ENCODE measurements around the gene FAM114A1.
"Not testable (repeated sequence)": the region's sequence is repeated elsewhere in the genome, so short reads cannot be mapped to it uniquely, and the experiment has no call there.

The FAM114A1 gene

DNA sequence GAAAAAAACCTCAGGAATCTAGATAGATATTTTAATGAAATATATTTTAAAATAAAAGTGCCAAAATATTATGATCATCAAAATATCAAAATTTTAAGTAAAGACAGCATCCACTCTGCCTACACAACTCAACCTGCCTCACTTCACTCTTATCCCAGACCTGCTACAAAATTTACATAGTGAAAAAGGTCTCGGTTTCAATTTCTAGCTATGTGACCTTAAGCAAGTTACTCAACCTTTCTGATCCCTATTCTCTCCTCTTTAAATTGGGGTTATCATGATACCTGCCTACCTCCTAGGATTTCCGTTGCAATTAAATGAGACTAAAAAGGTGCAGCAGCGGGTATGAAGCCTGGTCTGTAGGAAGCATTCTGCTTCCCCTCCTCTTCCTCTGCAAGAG lies 72.9 kb downstream of the FAM114A1 start:
- no peak for DNase-seq

DNA sequence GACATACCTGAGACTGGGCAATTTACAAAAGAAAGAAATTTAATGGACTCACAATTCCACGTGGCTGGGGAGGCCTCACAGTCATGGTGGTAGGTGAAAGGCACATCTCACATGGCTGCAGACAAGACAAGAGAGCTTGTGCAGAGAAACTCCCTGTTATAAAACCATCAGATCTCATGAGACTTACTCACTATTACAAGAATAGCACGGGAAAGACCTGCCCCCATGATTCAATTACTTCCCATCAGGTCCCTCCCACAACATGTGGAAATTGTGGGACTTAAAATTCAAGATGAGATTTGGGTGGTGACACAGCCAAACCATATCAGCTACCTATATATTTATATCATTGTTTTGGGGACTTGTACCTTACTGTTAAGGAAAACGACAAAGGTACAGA lies 74.3 kb downstream of the FAM114A1 start:
- DNase-seq = not testable (repeated sequence)

DNA sequence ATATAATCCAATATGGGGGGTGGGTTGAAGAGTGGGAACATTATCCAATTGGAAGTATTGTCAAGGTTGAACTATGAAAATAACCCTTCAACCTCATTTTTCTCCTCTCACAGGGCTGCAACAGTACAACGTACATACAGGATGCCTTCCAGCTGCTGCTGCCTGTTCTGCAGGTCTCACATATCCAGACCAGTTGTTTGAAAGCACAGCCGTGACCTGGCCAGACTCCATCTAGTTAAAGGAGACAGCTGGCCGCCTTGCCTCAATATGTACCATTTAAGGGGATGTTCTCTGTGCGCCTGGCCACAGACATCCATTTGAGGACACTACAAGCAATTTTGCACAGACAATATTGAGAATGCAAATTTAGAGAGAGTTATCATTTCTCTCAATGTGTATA lies 75.7 kb downstream of the FAM114A1 start:
- no peak for DNase-seq

DNA sequence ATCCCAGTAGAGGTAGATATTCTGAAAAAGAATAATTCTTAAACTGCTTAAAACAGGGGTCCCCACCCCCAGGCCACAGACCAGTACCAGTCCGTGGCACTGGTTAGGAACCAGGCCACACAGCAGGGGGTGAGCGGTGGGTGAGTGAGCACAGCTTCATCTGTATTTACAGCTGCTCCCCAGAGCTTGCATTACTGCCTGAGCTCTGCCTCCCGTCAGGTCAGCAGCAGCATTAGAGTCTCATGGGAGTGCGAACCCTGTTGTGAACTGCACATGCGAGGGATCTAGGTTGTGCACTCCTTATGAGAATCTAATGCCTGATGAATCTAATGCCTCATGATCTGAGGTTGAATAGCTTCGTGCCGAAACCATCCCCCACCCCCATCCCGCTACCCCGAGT lies 76.8 kb downstream of the FAM114A1 start:
- DNase-seq = no peak

DNA sequence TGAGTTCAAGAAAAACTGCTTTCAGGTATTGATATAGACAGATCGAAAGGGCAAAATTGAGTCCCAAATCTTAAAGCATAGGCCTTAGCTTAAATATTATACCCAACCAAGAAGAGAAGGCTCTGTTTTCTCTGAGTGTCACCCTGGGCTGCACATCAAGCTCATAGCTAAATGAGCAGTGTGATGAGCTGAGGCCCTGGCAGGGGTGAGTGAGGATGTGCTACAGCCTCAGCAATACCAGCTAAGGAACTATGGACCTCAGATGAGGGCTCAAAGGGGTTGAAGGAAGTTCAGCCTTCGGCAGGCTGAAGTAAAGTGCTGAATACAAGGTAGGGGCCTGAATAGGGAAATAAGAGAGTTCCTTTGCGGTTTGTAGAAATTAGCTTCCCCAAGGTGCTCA lies 79.3 kb downstream of the FAM114A1 start:
- no peak for DNase-seq

DNA sequence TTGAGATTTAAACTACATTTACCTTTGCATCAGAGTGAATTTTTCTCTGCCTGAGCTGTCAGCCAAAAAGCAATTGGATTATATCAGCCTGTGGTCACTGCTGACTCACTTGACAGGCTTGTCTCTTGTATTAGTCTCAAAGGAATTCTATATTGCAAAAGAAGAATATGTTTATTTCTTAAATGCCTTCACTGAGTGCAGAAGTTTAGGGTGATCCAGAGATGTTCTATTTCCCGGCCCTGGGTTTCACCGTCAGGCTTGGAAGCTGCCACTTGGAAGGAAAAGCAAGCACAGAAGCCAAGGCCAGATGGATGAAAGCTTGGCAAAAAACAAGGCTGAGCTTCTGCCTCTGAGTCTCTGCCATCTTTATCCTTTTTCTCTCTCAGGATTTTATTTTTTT lies 80.9 kb downstream of the FAM114A1 start:
- no peak for DNase-seq

DNA sequence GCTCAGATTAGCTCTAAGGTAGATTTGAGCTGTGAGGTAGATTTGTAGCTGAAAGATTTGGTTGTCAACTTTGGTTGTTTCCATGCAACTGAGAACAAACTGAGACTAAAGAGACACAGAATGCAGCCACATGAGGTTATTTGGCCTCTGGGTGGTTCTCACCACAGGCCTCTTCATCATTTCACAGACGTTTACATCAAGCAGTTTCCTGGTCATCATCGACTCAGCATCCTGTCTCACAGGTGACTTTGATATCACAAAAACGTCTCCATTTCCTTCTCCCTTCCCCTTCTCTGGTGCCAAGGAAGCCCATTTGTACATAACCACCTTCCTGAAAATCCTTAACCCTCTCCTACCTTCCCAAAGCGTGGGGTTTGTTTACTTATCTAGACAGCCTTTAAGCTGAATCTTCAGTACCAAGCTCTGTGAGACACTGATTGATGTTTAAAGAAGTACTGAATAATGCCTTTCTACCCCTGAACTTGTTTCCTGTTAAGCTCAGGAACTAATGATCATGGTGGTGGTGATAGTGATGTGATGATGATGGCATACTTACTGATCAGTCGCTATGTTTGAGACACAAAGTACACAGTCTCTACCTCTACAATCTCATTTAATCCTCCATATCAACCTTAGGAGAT lies 81.9 kb downstream of the FAM114A1 start:
- DNase-seq = no peak

DNA sequence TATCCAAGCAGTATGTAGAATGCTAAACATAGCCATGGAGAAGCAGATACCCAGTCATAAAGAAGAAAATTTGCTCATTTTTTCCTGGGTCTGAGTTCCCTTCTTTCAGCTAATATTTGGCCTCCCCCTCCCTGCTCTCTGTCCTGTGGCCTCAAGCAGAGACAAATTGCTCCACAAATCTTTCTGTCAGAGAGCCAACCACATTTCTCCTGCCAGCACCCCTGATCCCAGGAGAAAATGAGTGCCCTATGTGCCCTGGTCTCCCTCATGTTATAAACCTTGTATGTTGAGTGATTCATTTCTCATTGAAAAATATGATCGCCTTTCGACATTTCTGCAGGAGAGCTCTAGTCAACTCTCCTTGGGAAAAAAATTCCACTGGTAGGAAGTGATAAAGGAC lies 82.6 kb downstream of the FAM114A1 start:
- no peak for DNase-seq

DNA sequence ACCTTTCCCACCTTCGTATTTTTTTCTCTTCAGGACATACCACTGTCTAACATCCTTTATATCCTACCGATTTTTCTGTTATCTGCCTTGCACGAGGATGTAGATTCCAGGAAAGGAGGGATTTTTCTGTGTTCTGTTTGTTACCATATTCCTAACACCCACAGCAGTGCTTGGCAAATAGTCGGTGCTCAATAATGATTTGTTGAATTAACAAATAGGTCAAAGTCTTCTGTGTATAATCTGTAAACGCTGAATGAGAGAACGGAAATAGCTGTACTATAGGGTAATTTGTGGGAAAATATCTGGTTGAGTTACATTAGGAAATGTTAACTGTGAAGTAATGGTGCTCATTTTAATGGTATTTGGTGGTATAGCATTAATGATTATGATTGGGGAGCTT lies 83.1 kb downstream of the FAM114A1 start:
- DNase-seq = no peak

DNA sequence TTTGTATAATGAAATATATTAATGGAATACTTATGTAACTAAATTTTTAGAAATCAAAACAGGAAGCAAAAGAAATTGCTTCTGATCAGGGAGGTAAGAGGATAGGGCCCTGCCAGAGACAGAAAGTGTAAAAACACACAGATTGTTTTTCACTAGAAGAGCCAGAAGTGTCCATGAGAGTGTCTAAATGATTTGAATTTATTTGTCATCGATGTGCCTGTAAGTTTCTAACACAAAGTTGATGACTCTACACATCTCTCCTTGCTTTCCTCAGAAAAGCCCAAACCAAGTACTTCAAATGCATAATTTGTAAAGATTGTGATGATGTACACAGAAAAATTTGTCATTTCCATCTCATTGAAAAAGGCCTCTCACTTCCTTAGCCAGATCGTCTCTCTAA lies 84.0 kb downstream of the FAM114A1 start:
- DNase-seq = no peak

DNA sequence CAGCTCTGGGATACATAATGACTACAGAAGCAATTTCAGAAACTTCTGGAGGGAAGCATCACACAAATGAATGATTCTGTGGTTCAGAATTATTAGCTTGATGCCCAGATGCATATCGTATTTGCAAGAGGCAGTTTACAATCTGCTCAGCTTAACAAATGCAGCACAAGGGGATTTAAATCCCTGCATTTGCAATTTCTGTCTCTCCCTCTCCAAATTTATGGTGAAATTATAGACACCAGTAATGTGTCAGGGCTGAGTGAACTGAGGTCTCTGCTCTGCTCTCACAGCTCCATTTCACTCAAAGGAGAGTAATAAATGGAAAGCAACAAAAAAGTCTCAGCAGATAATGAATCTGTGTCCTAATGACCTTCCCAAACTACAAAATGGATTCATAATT lies 84.4 kb downstream of the FAM114A1 start:
- DNase-seq = no peak

DNA sequence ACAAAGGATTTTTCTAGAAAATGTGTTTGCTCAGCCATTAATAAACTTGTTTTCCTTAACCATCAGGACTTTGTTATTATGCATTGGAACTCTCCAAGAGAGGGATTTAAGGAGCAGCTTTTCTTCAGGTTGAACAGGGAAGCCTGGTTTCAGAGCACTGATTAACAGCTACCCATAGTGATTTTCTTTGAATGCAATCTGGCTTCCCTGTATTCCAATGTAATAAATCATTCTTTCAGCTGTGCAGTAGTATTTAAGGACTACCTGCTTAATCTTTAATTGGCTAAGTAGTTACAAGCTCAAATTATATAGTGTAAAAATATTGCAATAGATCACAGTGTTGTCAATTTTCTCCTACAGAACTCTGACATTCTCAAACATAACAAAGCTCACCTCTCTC lies 87.1 kb downstream of the FAM114A1 start:
- DNase-seq = no peak

DNA sequence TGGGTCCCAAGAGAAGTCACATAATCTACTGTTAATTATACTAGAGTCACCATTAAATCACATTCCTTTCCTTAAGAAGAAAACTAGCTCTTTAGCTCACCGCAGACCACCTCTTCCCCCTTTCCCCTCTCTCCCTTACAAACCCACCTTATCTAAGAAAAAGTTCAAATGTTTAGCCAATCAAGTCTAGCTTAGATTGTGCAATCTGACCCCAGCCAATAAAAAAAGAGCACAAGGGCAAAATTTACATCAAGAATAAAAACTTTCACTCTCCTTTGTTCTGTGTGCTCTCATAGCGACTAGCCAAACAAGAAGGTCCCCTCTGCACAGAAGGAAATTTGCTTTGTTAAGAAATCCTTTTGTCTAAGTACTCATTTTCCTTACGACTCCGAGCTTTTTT lies 88.4 kb downstream of the FAM114A1 start:
- no peak for DNase-seq

DNA sequence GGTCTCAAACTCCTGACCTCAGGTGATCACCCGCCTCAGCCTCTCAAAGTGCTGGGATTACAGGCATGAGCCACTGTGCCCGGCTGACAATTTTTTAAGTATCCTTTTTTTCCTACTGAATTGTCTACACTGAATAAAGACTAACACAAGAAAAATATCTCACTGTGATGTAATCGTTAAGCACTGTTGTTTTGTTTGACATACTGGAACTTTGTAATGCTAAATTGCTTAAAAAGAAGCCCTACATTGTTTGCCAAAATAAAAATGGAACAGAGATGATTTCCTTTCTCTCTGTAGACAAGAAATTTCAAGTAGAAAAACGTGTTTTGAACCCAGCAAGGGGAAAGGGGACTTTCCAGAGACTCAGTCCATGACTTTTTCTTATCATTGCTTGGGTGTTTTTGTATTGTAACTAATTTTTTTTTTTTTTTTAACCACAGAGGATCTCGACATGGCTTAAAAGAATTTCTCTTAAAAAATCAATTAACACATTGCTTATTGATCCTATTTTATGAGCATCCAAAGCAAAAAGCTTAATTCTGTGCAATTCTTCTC lies 89.7 kb downstream of the FAM114A1 start:
- no peak for DNase-seq

DNA sequence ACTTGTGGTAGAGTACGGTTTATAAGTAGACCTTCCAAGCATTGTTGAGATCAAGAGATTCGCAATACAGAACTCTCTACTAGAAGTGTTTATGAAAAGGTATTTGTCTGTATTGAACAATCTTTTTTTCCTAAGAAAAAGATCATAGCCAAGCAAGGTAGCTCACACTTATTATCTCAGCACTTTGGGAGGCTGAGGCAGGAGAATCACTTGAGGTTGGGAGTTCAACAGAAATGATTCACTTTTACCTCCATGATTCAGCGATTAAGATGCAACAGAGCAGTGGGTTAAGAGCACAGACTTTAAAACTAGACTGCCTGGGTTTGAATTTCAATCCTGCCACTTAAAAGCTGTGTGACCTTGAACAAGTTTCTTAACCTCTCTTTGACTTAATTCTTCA lies 90.3 kb downstream of the FAM114A1 start:
- DNase-seq = no peak

DNA sequence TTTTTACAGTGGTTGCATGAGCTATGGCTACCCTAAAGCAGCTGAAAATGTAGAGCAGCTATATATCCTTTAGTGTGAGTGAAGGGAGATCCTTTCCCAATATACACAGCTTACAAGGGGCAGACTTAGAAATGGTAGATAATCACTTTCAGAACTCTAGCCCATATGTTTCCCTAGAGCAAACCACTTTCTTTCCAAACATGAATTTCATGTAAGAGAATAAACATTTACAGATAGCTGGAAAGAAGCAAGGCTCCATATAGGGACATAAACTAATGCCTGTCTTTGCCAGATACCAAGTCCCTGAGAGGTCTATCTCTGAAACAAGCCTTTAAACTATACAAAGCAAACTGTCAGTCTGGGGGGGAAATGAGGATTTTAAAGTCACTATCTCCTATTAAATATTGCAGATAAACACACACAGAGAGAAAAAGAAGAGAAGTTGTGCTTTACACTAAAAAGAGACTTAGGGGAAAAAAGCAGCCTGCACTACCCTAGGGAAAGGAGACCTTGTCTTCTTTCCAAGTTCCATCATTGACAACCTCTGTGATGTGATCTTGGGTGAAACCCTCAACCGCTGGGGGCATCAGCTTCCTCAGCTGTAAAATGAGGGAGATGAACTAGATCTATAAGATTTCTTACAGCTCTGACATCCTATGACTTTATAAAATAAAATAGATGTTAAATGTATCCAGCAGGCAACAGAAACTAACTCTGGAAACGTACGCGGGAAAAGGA lies 91.0 kb downstream of the FAM114A1 start:
- no peak for DNase-seq

DNA sequence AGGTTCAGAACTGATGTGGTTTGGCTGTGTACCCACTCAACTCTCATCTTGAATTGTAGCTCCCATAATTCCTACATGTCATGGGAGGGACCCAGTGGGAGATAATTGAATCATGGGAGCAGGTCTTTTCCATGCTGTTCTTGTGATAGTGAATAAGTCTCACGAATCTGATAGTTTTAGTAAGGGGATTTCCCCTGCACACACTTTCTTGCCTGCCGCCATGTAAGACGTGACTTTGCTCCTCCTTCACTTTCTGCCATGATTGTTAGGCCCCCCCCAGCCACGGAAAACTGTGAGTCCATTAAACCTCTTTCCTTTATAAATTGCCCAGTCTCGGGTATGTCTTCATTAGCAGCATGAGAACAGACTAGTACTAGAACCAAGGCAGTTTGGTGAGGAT lies 91.6 kb downstream of the FAM114A1 start:
- not testable (repeated sequence) for DNase-seq

DNA sequence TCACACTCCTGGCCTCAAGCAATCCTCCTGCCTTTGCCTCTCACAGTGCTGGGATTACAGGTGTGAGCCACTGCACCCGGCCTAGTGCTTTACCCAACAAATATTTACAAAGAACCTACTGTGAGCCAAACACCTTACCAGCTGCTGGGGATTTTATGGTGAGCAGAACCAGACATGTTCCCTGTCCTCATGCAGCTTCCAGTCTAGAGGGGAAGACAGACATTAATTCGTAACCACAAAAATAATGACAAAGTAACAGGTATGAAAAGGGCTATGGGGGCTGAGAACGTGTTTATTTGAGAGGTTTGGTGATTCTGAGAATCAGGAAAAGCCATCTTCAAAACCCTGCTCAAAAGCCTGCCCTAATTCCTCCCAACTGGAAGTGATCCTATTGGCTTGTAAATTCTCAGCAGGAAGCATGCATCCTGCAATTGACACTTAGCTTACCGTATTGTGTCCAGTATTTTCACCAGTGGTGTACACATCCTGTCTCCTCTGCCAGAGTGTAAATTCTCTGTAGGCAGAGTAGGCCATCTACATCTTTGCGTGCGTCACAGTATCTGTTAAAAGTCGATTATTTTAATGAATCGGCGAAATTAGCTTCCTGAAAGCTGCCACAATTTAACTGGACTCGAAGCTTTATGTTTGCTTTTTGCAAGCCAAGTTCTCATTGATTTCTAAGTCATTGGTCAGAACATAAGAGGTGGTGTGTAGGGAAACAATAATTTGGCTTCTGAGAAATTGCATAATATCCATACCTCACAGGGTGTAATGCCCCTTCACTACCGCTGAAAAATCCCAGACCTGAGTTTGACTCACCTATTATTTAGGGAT lies 97.6 kb downstream of the FAM114A1 start:
- DNase-seq = no peak

DNA sequence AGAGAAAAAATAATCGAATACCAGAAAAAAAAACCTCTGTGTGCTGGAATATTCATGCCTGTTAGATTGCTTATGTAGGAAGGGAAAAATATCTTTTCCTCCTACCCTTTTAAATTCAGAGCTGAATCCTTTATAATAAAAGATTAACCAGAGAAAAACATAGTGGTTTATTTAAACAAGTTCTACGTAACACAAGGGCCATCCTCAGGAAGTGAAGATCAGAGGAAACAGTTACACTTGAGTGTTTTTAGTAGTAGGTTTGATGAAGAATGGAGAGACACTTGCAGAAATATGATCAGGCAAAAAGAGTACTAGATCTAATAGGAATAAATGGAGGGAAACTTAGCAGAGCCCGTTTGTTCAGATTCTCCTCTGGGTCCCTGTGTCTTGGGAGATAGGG lies 98.3 kb downstream of the FAM114A1 start:
- DNase-seq = no peak

DNA sequence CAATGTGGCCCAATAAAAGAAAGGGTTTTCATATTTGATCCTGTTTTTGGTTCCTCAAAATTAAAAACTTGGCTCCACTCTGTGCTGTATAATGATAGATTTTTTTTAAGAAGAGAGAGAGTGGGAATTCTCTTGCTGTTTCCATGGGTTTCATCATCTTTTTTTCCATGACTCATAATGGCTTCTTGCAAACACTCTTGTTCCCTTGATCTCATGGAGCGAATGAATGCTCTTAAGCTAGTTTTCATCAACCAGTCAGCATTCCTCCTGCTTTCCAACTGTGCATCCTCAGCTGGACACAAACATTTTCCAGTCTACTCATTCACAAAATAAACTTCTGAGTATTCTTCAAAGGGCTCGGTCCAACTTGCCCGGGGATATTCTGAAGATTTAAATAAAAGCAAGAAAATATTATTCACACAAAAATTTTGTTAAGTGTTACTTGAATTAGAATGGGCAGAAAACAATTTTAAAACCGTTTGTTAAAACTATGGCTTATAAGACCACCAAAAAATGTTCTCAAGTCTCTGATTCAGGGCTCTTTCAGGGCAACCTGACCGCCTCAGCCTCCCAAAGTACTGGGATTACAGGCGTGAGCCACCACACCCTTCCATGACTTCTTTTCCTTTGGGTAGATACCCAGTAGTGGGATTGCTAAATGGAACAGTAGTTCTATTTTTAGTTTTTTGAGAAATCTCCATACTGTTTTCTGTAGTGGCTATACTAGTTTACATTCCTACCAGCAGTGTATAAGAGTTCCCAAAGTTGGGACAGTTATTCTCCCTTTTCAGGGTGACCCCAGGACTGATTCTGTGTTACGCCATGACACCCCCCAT lies 99.9 kb downstream of the FAM114A1 start:
- DNase-seq = no peak

DNA sequence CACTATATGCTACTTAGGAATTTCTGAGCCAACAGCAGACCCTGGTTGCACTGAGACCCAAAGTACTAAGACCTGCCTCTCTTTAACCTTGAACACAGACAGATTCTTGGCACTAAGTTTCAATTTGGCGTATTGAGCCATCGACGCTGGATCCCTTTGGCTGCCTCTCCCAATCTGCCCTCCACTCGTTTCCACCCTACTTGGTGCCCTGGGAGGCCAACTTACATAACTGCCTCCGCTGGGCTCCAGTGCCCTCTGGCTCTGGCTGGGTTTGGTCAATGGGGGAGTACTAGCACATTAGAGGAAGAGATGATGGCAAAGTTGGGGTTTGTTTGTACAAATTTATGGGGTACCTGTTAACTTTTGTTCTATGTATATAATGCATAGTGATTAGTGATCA lies 101.1 kb downstream of the FAM114A1 start:
- no peak for DNase-seq

DNA sequence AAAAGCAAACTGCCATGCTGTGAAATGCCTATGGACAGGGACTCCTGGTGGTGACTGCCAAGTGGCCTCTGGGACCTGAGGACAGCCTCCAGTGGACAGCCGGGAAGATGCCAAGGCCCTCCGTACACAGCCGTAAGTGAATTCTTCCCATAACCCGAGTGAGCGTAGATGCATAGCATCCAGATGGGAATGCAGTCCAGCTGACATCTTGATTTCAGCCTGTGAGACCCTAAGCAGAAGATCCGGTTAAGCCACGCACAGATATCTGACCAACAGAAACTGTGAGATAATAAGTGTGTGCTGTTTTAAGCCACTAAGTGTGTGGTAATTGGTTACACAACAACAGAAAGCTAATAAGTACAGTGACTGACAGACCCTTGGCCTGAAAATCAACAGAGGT lies 108.7 kb downstream of the FAM114A1 start:
- no peak for DNase-seq

DNA sequence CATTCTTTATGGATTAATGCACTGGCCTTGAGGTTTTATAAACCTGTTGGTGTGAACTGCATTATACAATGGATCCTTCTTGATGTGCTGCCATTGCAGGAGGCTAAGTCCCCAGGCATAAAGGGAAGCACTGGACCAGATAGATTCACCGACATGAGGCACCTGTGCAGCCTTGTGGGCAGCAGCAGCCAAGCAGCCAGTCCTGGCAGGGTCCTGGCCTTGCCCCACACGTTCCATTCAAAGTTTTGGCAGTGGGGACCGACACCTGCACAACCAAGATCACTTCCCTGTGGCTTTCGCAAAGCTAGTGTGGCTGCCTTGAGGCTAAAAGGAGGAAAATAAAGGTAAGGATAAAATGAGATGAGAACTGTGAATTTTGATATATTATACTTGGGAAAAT lies 111.5 kb downstream of the FAM114A1 start:
- no peak for DNase-seq
